CD4-positive, alpha-beta memory T cell (primary cell): ENCODE data around the gene EZH2. TPM values are rescaled to one million over a fixed set of nuclear protein-coding genes. Genes with fewer than 3 reads are reported as not detected.

Source experiments
- CTCF ChIA-PET: fragments of 350-600 bp; sonication (Branson Sonifier 250); formaldehyde crosslinking; loops from one replicate; lab custom pipeline; 2021; ENCODE audit warnings: inconsistent platforms; ENCODE audit not compliant: partially characterized antibody; lab: Charles Lee
- POLR2A ChIA-PET: fragments of 350-600 bp; sonication (Branson Sonifier 250); formaldehyde crosslinking; loops from one replicate; lab custom pipeline; 2021; ENCODE audit not compliant: partially characterized antibody; lab: Charles Lee
- DNase-seq, 5 donors: peaks; one replicate each; pipeline versions ENCODE4 v3.0.0 to v3.0.0-alpha.2; 2020 to 2022; ENCODE audit warnings: mixed read lengths in 1 of 5
- H3K27ac ChIP-seq: one replicate; pipeline ENCODE4 v1.7.0; 2013; ENCODE audit warnings: low read depth, low read length
- H3K27me3 ChIP-seq: 2 replicates; pipeline ENCODE4 v1.7.0; 2013; ENCODE audit warnings: mild to moderate bottlenecking, low read length, moderate library complexity; ENCODE audit not compliant: insufficient read depth
- H3K36me3 ChIP-seq: 2 replicates; pipeline ENCODE4 v1.7.0; 2013; ENCODE audit warnings: mild to moderate bottlenecking, low read length, moderate library complexity; ENCODE audit not compliant: insufficient read depth
- H3K4me1 ChIP-seq: 2 replicates; pipeline ENCODE4 v1.7.0; 2013; ENCODE audit warnings: mild to moderate bottlenecking, low read length, moderate library complexity; ENCODE audit not compliant: insufficient read depth
- H3K4me3 ChIP-seq, 2 donors: one replicate each; pipeline ENCODE4 v1.7.0; 2013; ENCODE audit warnings: low read length in 2 of 2, mild to moderate bottlenecking in 1 of 2
- H3K9me3 ChIP-seq, 2 donors: one replicate each; pipeline ENCODE4 v1.7.0; 2013; ENCODE audit warnings: low read length in 2 of 2, control low read depth in 1 of 2; ENCODE audit not compliant: control insufficient read depth in 1 of 2
- H3K27ac Mint-ChIP-seq, 7 donors: one replicate each; pipeline ENCODE4 v1.8.0; 2020 to 2021; ENCODE audit warnings: mixed read lengths in 7 of 7, mild to moderate bottlenecking in 6 of 7, inconsistent platforms in 3 of 7, moderate library complexity in 3 of 7
- H3K27me3 Mint-ChIP-seq, 2 donors: one replicate each; pipeline ENCODE4 v1.8.0; 2020 to 2021; ENCODE audit warnings: mixed read lengths in 2 of 2
- H3K36me3 Mint-ChIP-seq, 2 donors: one replicate each; pipeline ENCODE4 v1.8.0; 2020 to 2021; ENCODE audit warnings: mixed read lengths in 2 of 2, inconsistent platforms in 1 of 2, mild to moderate bottlenecking in 1 of 2
- H3K4me1 Mint-ChIP-seq, 4 donors: one replicate each; pipeline ENCODE4 v1.8.0; 2020 to 2021; ENCODE audit warnings: mixed read lengths in 4 of 4, mild to moderate bottlenecking in 1 of 4
- H3K4me3 Mint-ChIP-seq, 8 donors: one replicate each; pipeline ENCODE4 v1.8.0; 2020 to 2021; ENCODE audit warnings: mixed read lengths in 8 of 8, mild to moderate bottlenecking in 7 of 8, moderate library complexity in 6 of 8, inconsistent platforms in 3 of 8
- H3K9me3 Mint-ChIP-seq, 8 donors: one replicate each; pipeline ENCODE4 v1.8.0; 2020 to 2021; ENCODE audit warnings: mixed read lengths in 8 of 8, mild to moderate bottlenecking in 5 of 8, inconsistent platforms in 3 of 8, moderate library complexity in 1 of 8
- intact Hi-C: fragments of 100-400 bp; cut with micrococcal nuclease; formaldehyde crosslinking; loops from one replicate; pipeline ENCODE4 v1.15.1; 2023
- polyA plus RNA-seq, 2 donors: library from polyadenylated mRNA; unstranded; fragments of 300-500 nt; fragmentation: Illumina TruSeq; gene quantifications; one replicate each; pipeline ENCODE4 v1.2.3, GENCODE V29; 2021
- total RNA-seq, 2 experiments: library from RNA; stranded (reverse); gene quantifications; one replicate each; pipeline ENCODE4 v1.2.3, GENCODE V29; 2021

EZH2 gene
- total and polyA plus RNA-seq, 4 experiments from 2014 or later, result 4.3 to 11.3 (median 7.5) TPM

DNA sequence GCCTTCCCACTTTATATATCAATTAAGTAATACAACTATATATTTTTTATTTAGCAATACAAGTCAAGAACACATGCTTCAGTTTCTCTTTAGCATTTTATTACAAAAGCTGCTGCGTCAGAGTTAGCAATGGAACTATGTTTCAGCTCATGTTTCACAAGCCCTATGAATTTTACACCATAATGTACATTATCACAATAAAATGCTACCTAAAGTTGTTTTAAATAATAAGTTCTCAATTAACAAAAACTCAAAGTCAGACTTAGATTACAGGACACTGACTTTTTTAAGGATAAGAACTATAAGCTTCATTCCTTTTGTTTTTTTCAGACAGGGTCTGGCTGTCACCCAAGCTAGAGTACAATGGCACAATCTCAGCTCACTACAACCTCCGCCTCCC lies 52.3 kb downstream of the EZH2 start:
- Histone ChIP-seq H3K27ac (no peak overlapping the region), H3K4me1 (no peaks in the 10 kb centered on the region), H3K9me3 (no peaks in the 10 kb centered on the region), H3K36me3 (no peaks in the 10 kb centered on the region), H3K4me3 (no peak overlapping the region), H3K27me3 (no peaks in the 10 kb centered on the region)
- DNase-seq, result no peak
- CTCF ChIA-PET, result interaction anchor here (1.4 to 1.5 kb wide), 2 partner anchors 24 to 234 kb away, joined by 3 to 4 read pairs; no protein-coding TSS in a partner anchor
- H3K9me3 Mint-ChIP-seq, result peaks cover 0 to 4% (median 0%) of the 10 kb centered on the region in 8 donors
- peaks cover 0 to 6% (median 5%) of the 10 kb centered on the region in 4 donors for H3K4me1 Mint-ChIP-seq
- no peak overlapping the region for H3K27ac Mint-ChIP-seq
- peaks cover 7 to 17% of the 10 kb centered on the region in 2 donors for H3K36me3 Mint-ChIP-seq
- no peaks in the 10 kb centered on the region for H3K27me3 Mint-ChIP-seq
- intact Hi-C loops, result no loop called here
- H3K4me3 Mint-ChIP-seq, result no peak overlapping the region
- POLR2A ChIA-PET, result no interaction called here

DNA sequence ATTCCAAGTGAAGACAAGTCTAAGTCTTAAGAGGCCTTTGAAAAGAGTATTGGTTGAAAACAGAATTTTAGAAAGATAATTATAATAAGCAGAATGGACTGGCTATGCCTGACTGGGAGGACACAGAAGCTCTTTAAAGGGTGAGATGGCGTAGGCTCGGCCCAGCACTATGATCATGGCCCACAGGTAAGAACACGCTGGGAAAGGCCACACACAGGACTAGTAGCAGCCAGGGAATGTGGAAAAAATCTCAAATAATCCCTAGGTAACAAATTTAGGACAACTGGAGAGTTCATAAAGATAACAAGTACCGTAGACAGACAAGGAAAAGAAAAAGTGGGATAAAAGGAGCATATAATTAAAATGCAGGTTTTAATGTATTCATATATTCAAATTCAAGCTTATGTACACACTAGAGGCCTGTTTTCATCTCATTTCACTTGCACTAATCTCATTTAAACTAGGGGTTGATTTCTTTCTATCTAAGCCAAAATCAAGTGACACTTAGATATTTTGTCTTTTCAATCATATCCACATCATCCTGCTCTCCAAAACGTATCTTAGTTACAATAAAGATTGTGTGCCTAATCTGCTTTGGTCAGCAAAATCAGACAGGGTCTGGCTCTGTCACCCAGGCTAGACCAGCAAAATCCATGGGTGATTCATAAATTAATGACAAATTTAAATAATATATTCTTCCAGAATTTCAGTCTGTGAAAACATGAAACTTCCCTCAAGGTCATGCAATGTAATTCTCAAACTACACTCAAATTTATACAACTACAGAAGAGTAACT lies 53.0 kb downstream of the EZH2 start:
- CTCF ChIA-PET, result interaction anchor here (0.6 to 1.5 kb wide), 3 partner anchors 25 to 432 kb away, joined by 3 to 4 read pairs (median 3); no protein-coding TSS in a partner anchor
- no peaks in the 10 kb centered on the region for H3K27me3 ChIP-seq

GRCh38 chr7:148828965-148829364 lies 55.1 kb downstream of the EZH2 start:
- Mint-ChIP-seq H3K4me3 (no peak overlapping the region), H3K36me3 (peaks cover 15 to 23% of the 10 kb centered on the region in 2 donors), H3K27ac (no peak overlapping the region), H3K4me1 (peaks cover 0 to 5% (median 2%) of the 10 kb centered on the region in 4 donors), H3K9me3 (peaks cover 0 to 2% (median 0%) of the 10 kb centered on the region in 8 donors), H3K27me3 (no peaks in the 10 kb centered on the region)
- Histone ChIP-seq H3K4me3 (no peak overlapping the region), H3K9me3 (no peaks in the 10 kb centered on the region), H3K36me3 (no peaks in the 10 kb centered on the region), H3K4me1 (no peaks in the 10 kb centered on the region), H3K27me3 (no peaks in the 10 kb centered on the region), H3K27ac (no peak overlapping the region)
- DNase-seq, result no peak
- intact Hi-C loops, result no loop called here
- ChIA-PET CTCF (no interaction called here), POLR2A (no interaction called here)

More for the DNA sequence above, 53.0 kb downstream of the EZH2 start:
- intact Hi-C loops, result no loop called here
- no peak for DNase-seq
- Histone ChIP-seq H3K4me3 (no peak overlapping the region), H3K4me1 (no peaks in the 10 kb centered on the region), H3K27ac (no peak overlapping the region), H3K9me3 (no peaks in the 10 kb centered on the region), H3K36me3 (no peaks in the 10 kb centered on the region)
- Mint-ChIP-seq H3K36me3 (peaks cover 11 to 19% of the 10 kb centered on the region in 2 donors), H3K9me3 (peaks cover 0 to 2% (median 0%) of the 10 kb centered on the region in 8 donors), H3K4me1 (peaks cover 0 to 6% (median 5%) of the 10 kb centered on the region in 4 donors), H3K4me3 (no peak overlapping the region), H3K27me3 (no peaks in the 10 kb centered on the region), H3K27ac (no peak overlapping the region)
- POLR2A ChIA-PET, result no interaction called here

DNA sequence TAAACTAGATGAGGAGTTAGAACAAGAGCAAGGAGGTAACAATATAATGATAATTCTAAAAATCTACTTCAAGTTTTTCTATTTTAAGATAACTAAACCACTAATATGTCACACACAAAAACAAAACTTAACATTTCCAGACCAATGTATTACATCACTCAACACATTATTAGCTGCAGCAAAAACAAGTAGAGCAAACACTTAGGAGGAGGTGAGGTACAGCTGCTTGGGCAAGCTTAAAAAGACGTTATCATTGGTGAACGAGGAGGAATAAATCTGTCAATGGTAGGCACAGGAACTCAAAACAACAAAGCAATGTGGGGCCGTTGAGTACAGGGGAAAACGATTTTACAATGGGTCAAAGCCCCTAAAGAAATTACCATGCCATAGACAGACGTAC lies 58.8 kb downstream of the EZH2 start:
- no peaks in the 10 kb centered on the region for H3K9me3 Mint-ChIP-seq
- ChIA-PET POLR2A (no interaction called here), CTCF (no interaction called here)
- H3K27ac Mint-ChIP-seq, result no peak overlapping the region
- H3K4me1 Mint-ChIP-seq, result peaks cover 0 to 4% (median 2%) of the 10 kb centered on the region in 4 donors
- Histone ChIP-seq H3K27me3 (no peaks in the 10 kb centered on the region), H3K4me1 (no peaks in the 10 kb centered on the region), H3K27ac (no peak overlapping the region), H3K4me3 (no peak overlapping the region), H3K36me3 (no peaks in the 10 kb centered on the region), H3K9me3 (no peaks in the 10 kb centered on the region)
- H3K36me3 Mint-ChIP-seq, result peaks cover 19 to 24% of the 10 kb centered on the region in 2 donors
- no peak overlapping the region for H3K4me3 Mint-ChIP-seq
- no peaks in the 10 kb centered on the region for H3K27me3 Mint-ChIP-seq
- intact Hi-C loops, result no loop called here
- no peak for DNase-seq

DNA sequence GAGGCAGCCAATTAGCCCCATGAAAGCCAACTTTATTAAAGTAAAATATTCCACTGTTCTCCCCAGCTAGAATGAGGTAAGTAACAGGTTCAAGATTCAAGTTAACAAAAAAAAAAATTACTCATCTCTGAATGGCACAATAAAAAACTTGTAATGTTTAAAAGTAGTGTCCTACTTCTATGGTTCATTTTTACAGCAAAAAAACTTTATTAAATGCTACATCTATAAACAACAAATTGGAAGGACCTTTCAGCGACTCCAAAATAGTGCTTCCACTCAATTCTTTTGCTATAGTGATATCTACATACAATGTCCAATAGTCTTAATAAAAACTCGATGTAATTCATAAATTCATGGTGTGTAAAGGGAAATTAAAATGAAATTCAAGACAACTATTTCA lies 59.2 kb downstream of the EZH2 start:
- Mint-ChIP-seq H3K27me3 (no peaks in the 10 kb centered on the region), H3K36me3 (peaks cover 19 to 27% of the 10 kb centered on the region in 2 donors)

GRCh38 chr7:148821422-148821821 lies 62.7 kb downstream of the EZH2 start:
- Histone ChIP-seq H3K4me3 (no peak overlapping the region), H3K9me3 (no peaks in the 10 kb centered on the region), H3K27me3 (no peaks in the 10 kb centered on the region), H3K27ac (no peak overlapping the region), H3K4me1 (no peaks in the 10 kb centered on the region), H3K36me3 (no peaks in the 10 kb centered on the region)
- peaks cover 28 to 30% of the 10 kb centered on the region in 2 donors for H3K36me3 Mint-ChIP-seq
- intact Hi-C loops, result no loop called here
- H3K4me3 Mint-ChIP-seq, result no peak overlapping the region
- no peak overlapping the region for H3K27ac Mint-ChIP-seq
- H3K27me3 Mint-ChIP-seq, result no peaks in the 10 kb centered on the region
- ChIA-PET POLR2A (no interaction called here), CTCF (interaction anchor here (0.7 kb wide), 1 partner anchor 11 kb away, joined by 4 read pairs; no protein-coding TSS in a partner anchor)
- no peak for DNase-seq
- H3K4me1 Mint-ChIP-seq, result peaks cover 0 to 3% (median under 1%) of the 10 kb centered on the region in 4 donors
- H3K9me3 Mint-ChIP-seq, result no peaks in the 10 kb centered on the region

More for the DNA sequence above, 59.2 kb downstream of the EZH2 start:
- no peak overlapping the region for H3K27ac Mint-ChIP-seq
- no peak overlapping the region for H3K27ac ChIP-seq
- H3K27me3 ChIP-seq, result no peaks in the 10 kb centered on the region
- H3K36me3 ChIP-seq, result no peaks in the 10 kb centered on the region
- no peak overlapping the region for H3K4me3 ChIP-seq
- intact Hi-C loops, result no loop called here
- no peaks in the 10 kb centered on the region for H3K9me3 Mint-ChIP-seq
- H3K9me3 ChIP-seq, result no peaks in the 10 kb centered on the region
- DNase-seq, result no peak
- ChIA-PET POLR2A (no interaction called here), CTCF (no interaction called here)
- H3K4me1 ChIP-seq, result no peaks in the 10 kb centered on the region
- peaks cover 0 to 4% (median 2%) of the 10 kb centered on the region in 4 donors for H3K4me1 Mint-ChIP-seq
- H3K4me3 Mint-ChIP-seq, result no peak overlapping the region

GRCh38 chr7:148819697-148820360 lies 64.3 kb downstream of the EZH2 start:
- no peaks in the 10 kb centered on the region for H3K4me1 ChIP-seq
- no peaks in the 10 kb centered on the region for H3K36me3 ChIP-seq
- Mint-ChIP-seq H3K4me1 (peaks cover 0 to 3% (median 2%) of the 10 kb centered on the region in 4 donors), H3K27me3 (no peaks in the 10 kb centered on the region), H3K27ac (no peak overlapping the region), H3K36me3 (peaks cover 17 to 26% of the 10 kb centered on the region in 2 donors), H3K4me3 (no peak overlapping the region), H3K9me3 (no peaks in the 10 kb centered on the region)
- DNase-seq, result no peak
- POLR2A ChIA-PET, result interaction anchor here (0.6 to 1.3 kb wide), 2 partner anchors 88 to 122 kb away, joined by 3 to 4 read pairs; no protein-coding TSS in a partner anchor
- no peaks in the 10 kb centered on the region for H3K27me3 ChIP-seq
- intact Hi-C loops, result no loop called here
- no peak overlapping the region for H3K27ac ChIP-seq
- no peaks in the 10 kb centered on the region for H3K9me3 ChIP-seq
- CTCF ChIA-PET, result interaction anchor here (0.8 kb wide), 1 partner anchor 40 kb away, joined by 3 read pairs; no protein-coding TSS in a partner anchor
- H3K4me3 ChIP-seq, result no peak overlapping the region
